ENCODE measurements around the gene THSD1.

DNA sequence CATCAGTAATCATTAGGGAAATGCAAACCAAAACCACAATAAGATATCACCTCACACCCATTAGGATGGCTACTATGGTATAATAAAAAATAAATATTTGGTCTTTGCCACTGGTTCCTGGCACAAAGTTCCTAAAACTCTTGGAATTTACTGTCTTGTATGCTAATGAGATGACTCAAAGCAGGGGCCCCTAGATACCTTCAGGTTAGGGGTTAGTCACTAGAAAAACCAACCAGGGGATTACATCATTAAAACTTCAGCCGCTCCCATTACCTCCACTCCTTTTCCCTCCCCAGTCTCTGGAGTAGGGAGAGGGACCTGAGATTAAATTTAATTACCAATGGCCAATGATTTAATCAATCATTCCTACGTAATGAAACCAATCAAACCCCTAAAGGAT, 49.6 kb downstream of the THSD1 start:
- no peak for TF ChIP-seq CTCF (IDR thresholded peaks at IDR 0.05; ENCODE audit: poor library complexity, severe bottlenecking)
- TF ChIP-seq MXI1 (conservative IDR thresholded peaks at IDR 0.05; ENCODE audit: poor library complexity, severe bottlenecking) = no peak
- TF ChIP-seq, protein P1, sequence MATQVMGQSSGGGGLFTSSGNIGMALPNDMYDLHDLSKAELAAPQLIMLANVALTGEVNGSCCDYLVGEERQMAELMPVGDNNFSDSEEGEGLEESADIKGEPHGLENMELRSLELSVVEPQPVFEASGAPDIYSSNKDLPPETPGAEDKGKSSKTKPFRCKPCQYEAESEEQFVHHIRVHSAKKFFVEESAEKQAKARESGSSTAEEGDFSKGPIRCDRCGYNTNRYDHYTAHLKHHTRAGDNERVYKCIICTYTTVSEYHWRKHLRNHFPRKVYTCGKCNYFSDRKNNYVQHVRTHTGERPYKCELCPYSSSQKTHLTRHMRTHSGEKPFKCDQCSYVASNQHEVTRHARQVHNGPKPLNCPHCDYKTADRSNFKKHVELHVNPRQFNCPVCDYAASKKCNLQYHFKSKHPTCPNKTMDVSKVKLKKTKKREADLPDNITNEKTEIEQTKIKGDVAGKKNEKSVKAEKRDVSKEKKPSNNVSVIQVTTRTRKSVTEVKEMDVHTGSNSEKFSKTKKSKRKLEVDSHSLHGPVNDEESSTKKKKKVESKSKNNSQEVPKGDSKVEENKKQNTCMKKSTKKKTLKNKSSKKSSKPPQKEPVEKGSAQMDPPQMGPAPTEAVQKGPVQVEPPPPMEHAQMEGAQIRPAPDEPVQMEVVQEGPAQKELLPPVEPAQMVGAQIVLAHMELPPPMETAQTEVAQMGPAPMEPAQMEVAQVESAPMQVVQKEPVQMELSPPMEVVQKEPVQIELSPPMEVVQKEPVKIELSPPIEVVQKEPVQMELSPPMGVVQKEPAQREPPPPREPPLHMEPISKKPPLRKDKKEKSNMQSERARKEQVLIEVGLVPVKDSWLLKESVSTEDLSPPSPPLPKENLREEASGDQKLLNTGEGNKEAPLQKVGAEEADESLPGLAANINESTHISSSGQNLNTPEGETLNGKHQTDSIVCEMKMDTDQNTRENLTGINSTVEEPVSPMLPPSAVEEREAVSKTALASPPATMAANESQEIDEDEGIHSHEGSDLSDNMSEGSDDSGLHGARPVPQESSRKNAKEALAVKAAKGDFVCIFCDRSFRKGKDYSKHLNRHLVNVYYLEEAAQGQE (IDR thresholded peaks at IDR 0.05; ENCODE audit: borderline replicate concordance) = no peak
- TF ChIP-seq POLR2AphosphoS5 (IDR thresholded peaks at IDR 0.05) = no peak
- no peak for TF ChIP-seq SMC3 (conservative IDR thresholded peaks at IDR 0.05; ENCODE audit: poor library complexity)
- no peak for TF ChIP-seq EP300 (conservative IDR thresholded peaks at IDR 0.05; ENCODE audit: poor library complexity, severe bottlenecking)
- TF ChIP-seq EZH2 (IDR thresholded peaks at IDR 0.05; ENCODE audit: borderline replicate concordance, insufficient read depth, low read length, poor library complexity, severe bottlenecking) = no peak

All from neural cell (in vitro differentiated cells).